Bronchial epithelial cell (primary cell): ENCODE data around the gene AOPEP. TPM values are rescaled to one million over a fixed set of nuclear protein-coding genes. Genes with fewer than 3 reads are reported as not detected.

Source experiments
- DNase-seq: peaks from one replicate; pipeline ENCODE4 v3.0.0-alpha.2; 2010; ENCODE audit warnings: low read depth
- FAIRE-seq: peaks from 2 replicates; lab custom pipeline; 2011; peaks lifted over from hg19 to GRCh38; lab: Jason Lieb, UNC
- H3K27me3 ChIP-seq: 2 replicates; pipeline ENCODE4 v1.5.1; 2011; ENCODE audit warnings: low read length; ENCODE audit not compliant: control insufficient read depth, insufficient read depth
- H3K36me3 ChIP-seq: 2 replicates; pipeline ENCODE4 v1.5.1; 2011; ENCODE audit warnings: low read length; ENCODE audit not compliant: control insufficient read depth, insufficient read depth
- H3K4me3 ChIP-seq: 2 replicates; pipeline ENCODE4 v1.5.1; 2011; ENCODE audit warnings: mild to moderate bottlenecking, low read depth, low read length, control low read depth
- CTCF ChIP-seq: IDR thresholded peaks from 2 replicates; pipeline ENCODE4 v1.5.1; 2011; ENCODE audit warnings: mild to moderate bottlenecking, moderate library complexity, low read length, control low read depth, inconsistent platforms; ENCODE audit not compliant: insufficient read depth, severe bottlenecking
- total RNA-seq: library from RNA; depleted of rRNA; stranded (reverse); fragments of >200 nt; gene quantifications from 2 replicates; pipeline ENCODE4 v1.2.1, GENCODE V29; 2014

AOPEP gene
- total RNA-seq, 1 donor from 2014 or later = 91.1 TPM

GRCh38 chr9:95107976-95108375 is 381.5 kb downstream of the AOPEP start:
- no peak for FAIRE-seq
- H3K36me3 ChIP-seq = peaks cover 30% of the 10 kb centered on the region
- TF ChIP-seq CTCF = no peak
- no peak for DNase-seq
- H3K27me3 ChIP-seq = no peaks in the 10 kb centered on the region
- H3K4me3 ChIP-seq = no peak overlapping the region

- no peaks in the 10 kb centered on the region for H3K27me3 ChIP-seq
- no peak overlapping the region for H3K4me3 ChIP-seq
- FAIRE-seq = no peak
- TF ChIP-seq CTCF = no peak
- no peak for DNase-seq
- H3K36me3 ChIP-seq = peaks cover 30% of the 10 kb centered on the region
Observed at GRCh38 chr9:95108777-95109176, 382.3 kb downstream of the AOPEP start.

GRCh38 chr9:95109456-95109855 is 383.0 kb downstream of the AOPEP start:
- TF ChIP-seq CTCF = no peak
- FAIRE-seq (no peak), DNase-seq (no peak)
- Histone ChIP-seq H3K27me3 (no peaks in the 10 kb centered on the region), H3K36me3 (peaks cover 30% of the 10 kb centered on the region), H3K4me3 (no peak overlapping the region)

- no peak overlapping the region for H3K4me3 ChIP-seq
- no peaks in the 10 kb centered on the region for H3K27me3 ChIP-seq
- DNase-seq = no peak
- TF ChIP-seq CTCF = no peak
- no peak for FAIRE-seq
- H3K36me3 ChIP-seq = peaks cover 30% of the 10 kb centered on the region
Observed at GRCh38 chr9:95110921-95111525, 384.5 kb downstream of the AOPEP start.

GRCh38 chr9:95111716-95112115 is 385.2 kb downstream of the AOPEP start:
- no peak overlapping the region for H3K4me3 ChIP-seq
- H3K27me3 ChIP-seq = no peaks in the 10 kb centered on the region
- FAIRE-seq = no peak
- no peak for TF ChIP-seq CTCF
- H3K36me3 ChIP-seq = peaks cover 28% of the 10 kb centered on the region
- DNase-seq = no peak
